Glutamatergic neuron (in vitro differentiated cells): ENCODE results near the gene KCTD6. TPM values are rescaled to one million over a fixed set of nuclear protein-coding genes. Genes with fewer than 3 reads are reported as not detected.
A peak's percentile ranks its signal among the peaks of the same experiment; 100 is the strongest.

Experiments used
- DNase-seq: peaks from one replicate; pipeline ENCODE4 v3.0.0; 2022
- H3K27ac Mint-ChIP-seq: one replicate; pipeline ENCODE4 v1.8.0; 2020; ENCODE audit warnings: mild to moderate bottlenecking, mixed read lengths, inconsistent platforms; ENCODE audit not compliant: unreplicated experiment
- H3K27me3 Mint-ChIP-seq: one replicate; pipeline ENCODE4 v1.8.0; 2020; ENCODE audit warnings: mild to moderate bottlenecking, moderate library complexity, mixed read lengths, inconsistent platforms; ENCODE audit not compliant: unreplicated experiment
- H3K36me3 Mint-ChIP-seq: one replicate; pipeline ENCODE4 v1.8.0; 2020; ENCODE audit warnings: mild to moderate bottlenecking, mixed read lengths, inconsistent platforms; ENCODE audit not compliant: unreplicated experiment
- H3K4me1 Mint-ChIP-seq: one replicate; pipeline ENCODE4 v1.8.0; 2020; ENCODE audit warnings: mild to moderate bottlenecking, low read depth, mixed read lengths, inconsistent platforms; ENCODE audit not compliant: unreplicated experiment
- H3K4me3 Mint-ChIP-seq: one replicate; pipeline ENCODE4 v1.8.0; 2020; ENCODE audit warnings: mild to moderate bottlenecking, mixed read lengths, inconsistent platforms; ENCODE audit not compliant: unreplicated experiment
- H3K9me3 Mint-ChIP-seq: one replicate; pipeline ENCODE4 v1.8.0; 2020; ENCODE audit warnings: mild to moderate bottlenecking, moderate library complexity, mixed read lengths, inconsistent platforms; ENCODE audit not compliant: unreplicated experiment
- long read RNA-seq: library from polyadenylated mRNA; unstranded; transcript quantifications from one replicate; pipeline ENCODE4 v2.0.0, GENCODE V29; 2020; ENCODE audit not compliant: unreplicated experiment
- total RNA-seq: library from RNA; stranded (reverse); fragmentation: NEBNext Ultra II Directional; extraction: Animal tissue kit (Norgen Biotek cat#: 25700); gene quantifications from one replicate; pipeline ENCODE4 v1.2.1, GENCODE V29; 2021; ENCODE audit not compliant: unreplicated experiment
- TF ChIP-seq, protein P1 (sequence below): fragments of 200-600 bp; sonication (generic); IDR thresholded peaks from one replicate; pipeline ENCODE4 v1.5.0; 2021; ENCODE audit not compliant: partially characterized antibody, unreplicated experiment

KCTD6 gene
- 21.1 TPM for total RNA-seq
- long read RNA-seq, transcript KCTD6-202 (3 exons, 1,533 nt), result major isoform, 9 of 9 reads
- long read RNA-seq, partial matches to known transcripts, result 0 of 9 reads
- long read RNA-seq, other reads (novel, unspliced or antisense), result 0 of 9 reads

DNA sequence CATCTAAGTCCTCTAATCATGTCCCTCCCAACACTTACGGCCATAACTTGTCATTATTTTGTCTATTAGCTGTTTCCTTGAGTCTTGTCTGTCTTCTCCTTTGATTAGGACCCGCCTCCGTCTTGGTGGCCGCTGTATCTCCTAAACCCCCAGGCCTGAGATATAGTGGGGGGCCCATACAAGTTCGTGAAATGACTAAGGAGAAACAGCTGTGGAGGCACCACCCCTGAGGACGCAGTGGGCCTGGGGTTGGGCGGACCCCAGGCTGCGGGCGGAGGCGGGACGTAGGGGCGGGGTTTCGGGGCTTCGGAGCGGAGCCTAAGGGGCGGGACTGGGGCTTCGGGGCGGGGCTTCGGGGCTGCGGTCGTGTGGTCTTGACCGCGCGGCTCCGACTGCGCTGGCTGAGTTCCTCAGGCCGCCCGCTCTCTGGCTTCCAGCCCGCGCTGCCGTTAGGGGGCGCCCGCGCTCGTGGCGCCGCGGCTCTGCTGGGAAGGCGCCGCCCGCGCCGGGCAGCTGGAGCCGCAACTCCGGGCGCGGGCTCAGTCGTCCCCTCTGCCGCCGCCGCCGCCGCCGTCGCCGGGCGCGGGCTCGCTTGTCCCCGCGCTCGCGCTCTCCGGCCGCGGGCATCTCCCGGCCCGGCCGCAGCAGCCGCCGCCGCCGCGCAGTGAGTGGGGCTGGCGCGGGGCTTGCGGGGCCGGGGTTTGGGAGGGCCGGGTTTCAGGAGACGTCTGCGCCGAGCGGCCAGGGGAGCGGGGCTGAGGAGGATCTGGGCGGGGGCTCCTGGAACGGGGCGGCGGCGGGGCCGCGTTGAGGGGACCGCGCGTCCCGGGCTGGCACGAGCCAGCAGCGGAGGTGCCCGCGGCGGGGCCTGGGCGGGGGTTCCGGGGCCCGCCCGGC, at the start of gene KCTD6:
Gene KCTD6, plus strand, starts transcription at position 591 of the 897 bp plus-strand sequence. CDS start 6,660 bp downstream, outside the sequence.
- Mint-ChIP-seq H3K9me3 (peaks cover 13% of the 10 kb centered on the region), H3K4me3 (peak within 1 kb of the TSS; percentile 97), H3K27me3 (peaks cover 7% of the 10 kb centered on the region), H3K4me1 (peaks cover 45% of the 10 kb centered on the region), H3K36me3 (no peaks in the 10 kb centered on the region), H3K27ac (peak within 1 kb of the TSS; percentile 94)
- peak; percentile 97 for DNase-seq
- TF ChIP-seq, protein P1, sequence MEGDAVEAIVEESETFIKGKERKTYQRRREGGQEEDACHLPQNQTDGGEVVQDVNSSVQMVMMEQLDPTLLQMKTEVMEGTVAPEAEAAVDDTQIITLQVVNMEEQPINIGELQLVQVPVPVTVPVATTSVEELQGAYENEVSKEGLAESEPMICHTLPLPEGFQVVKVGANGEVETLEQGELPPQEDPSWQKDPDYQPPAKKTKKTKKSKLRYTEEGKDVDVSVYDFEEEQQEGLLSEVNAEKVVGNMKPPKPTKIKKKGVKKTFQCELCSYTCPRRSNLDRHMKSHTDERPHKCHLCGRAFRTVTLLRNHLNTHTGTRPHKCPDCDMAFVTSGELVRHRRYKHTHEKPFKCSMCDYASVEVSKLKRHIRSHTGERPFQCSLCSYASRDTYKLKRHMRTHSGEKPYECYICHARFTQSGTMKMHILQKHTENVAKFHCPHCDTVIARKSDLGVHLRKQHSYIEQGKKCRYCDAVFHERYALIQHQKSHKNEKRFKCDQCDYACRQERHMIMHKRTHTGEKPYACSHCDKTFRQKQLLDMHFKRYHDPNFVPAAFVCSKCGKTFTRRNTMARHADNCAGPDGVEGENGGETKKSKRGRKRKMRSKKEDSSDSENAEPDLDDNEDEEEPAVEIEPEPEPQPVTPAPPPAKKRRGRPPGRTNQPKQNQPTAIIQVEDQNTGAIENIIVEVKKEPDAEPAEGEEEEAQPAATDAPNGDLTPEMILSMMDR, result peak; percentile 67

DNA sequence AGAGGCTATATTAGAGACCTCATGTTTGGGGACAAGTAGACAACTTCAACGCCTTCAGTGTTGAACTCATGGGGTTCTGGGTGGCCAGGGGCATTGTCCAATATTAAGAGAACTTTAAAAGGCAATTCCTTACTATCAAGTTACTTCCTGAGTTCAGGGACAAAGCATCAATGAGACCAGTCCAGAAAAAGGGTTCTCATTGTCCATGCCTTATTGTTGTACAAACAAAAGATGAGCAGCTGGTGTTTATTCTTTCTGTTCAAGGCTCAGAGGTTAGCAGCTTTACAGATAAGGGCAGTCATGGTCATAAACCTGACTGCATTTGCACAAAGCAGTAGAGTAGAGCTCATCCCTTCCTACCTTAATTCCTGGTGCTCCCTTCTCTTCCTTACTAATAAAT, 39.7 kb upstream of the KCTD6 start:
- H3K27ac Mint-ChIP-seq, result no peak overlapping the region
- no peak for DNase-seq
- peaks cover 15% of the 10 kb centered on the region for H3K36me3 Mint-ChIP-seq
- H3K9me3 Mint-ChIP-seq, result no peaks in the 10 kb centered on the region
- H3K27me3 Mint-ChIP-seq, result peaks cover 2% of the 10 kb centered on the region
- H3K4me3 Mint-ChIP-seq, result no peak overlapping the region
- TF ChIP-seq, protein P1, result no peak
- H3K4me1 Mint-ChIP-seq, result no peaks in the 10 kb centered on the region

DNA sequence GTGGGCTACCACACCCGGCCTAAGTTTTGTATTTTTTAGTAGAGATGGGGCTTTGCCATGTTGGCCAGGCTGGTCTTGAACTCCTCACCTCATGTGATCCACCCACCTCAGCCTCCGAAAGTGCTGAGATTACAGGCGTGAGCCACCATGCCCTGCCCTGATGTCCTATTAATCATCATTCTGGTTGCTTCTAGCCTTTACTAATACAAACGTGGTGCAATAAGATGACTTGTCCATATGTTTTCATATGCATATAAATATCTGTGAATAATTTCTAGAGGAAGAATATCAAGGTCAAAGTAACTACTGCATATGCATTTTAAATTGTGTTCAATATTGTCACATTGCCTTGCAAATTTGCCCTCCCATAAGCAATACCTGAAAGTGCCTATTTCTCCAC, 32.7 kb upstream of the KCTD6 start:
- Mint-ChIP-seq H3K27me3 (peaks cover 1% of the 10 kb centered on the region), H3K4me1 (peaks cover 2% of the 10 kb centered on the region), H3K4me3 (no peak overlapping the region), H3K36me3 (peaks cover 5% of the 10 kb centered on the region), H3K27ac (no peak overlapping the region), H3K9me3 (no peaks in the 10 kb centered on the region)
- no peak for DNase-seq
- TF ChIP-seq, protein P1, result no peak

DNA sequence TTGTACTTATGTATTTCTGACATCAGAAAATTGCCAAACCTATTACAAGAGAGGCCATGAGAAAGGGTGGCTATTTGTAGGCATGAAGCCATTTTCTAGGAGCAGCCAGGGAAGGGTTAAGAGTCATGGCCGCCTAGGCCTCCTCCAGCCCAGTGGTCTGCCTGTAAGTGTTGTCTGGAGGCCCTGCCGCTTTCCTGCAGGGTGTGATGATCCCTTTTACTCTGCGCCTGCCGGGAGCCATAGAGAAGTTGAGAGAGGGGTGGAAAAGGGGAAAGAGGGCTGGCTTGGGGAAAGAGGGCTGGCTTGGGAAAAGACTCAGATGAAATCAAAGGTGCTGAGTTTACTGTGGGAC, 29.1 kb upstream of the KCTD6 start:
- TF ChIP-seq, protein P1, result no peak
- Mint-ChIP-seq H3K9me3 (no peaks in the 10 kb centered on the region), H3K36me3 (no peaks in the 10 kb centered on the region), H3K27ac (peak overlapping the region; percentile 49), H3K4me3 (no peak overlapping the region), H3K4me1 (peaks cover 2% of the 10 kb centered on the region), H3K27me3 (peaks cover 1% of the 10 kb centered on the region)
- no peak for DNase-seq
